Measurements from ENCODE around the gene DRC7. TPM values are rescaled to one million over a fixed set of nuclear protein-coding genes. Genes with fewer than 3 reads are reported as not detected.

DRC7 gene
- not detected for polyA plus RNA-seq (2012; ENCODE audit: insufficient read length, low read depth)

GRCh38 chr16:57694725-57695679 is at the start of gene DRC7:
DRC7 (plus strand) TSS chr16:57694806; CDS start chr16:57697950, 3,144 bp downstream.
- TF ChIP-seq POLR2AphosphoS5 (IDR thresholded peaks at IDR 0.05; ENCODE audit: low read depth, low read length) (no peak), TAF1 (IDR thresholded peaks at IDR 0.05; ENCODE audit: borderline replicate concordance, insufficient read depth, low read length) (no peak), SIN3A (IDR thresholded peaks at IDR 0.05; ENCODE audit: borderline replicate concordance, insufficient read depth, low read length) (no peak), FOXP2 (optimal IDR thresholded peaks at IDR 0.05; ENCODE audit: borderline replicate concordance, extremely low read depth, extremely low read length, insufficient read depth) (no peak)
- TF ChIP-seq, protein P1, sequence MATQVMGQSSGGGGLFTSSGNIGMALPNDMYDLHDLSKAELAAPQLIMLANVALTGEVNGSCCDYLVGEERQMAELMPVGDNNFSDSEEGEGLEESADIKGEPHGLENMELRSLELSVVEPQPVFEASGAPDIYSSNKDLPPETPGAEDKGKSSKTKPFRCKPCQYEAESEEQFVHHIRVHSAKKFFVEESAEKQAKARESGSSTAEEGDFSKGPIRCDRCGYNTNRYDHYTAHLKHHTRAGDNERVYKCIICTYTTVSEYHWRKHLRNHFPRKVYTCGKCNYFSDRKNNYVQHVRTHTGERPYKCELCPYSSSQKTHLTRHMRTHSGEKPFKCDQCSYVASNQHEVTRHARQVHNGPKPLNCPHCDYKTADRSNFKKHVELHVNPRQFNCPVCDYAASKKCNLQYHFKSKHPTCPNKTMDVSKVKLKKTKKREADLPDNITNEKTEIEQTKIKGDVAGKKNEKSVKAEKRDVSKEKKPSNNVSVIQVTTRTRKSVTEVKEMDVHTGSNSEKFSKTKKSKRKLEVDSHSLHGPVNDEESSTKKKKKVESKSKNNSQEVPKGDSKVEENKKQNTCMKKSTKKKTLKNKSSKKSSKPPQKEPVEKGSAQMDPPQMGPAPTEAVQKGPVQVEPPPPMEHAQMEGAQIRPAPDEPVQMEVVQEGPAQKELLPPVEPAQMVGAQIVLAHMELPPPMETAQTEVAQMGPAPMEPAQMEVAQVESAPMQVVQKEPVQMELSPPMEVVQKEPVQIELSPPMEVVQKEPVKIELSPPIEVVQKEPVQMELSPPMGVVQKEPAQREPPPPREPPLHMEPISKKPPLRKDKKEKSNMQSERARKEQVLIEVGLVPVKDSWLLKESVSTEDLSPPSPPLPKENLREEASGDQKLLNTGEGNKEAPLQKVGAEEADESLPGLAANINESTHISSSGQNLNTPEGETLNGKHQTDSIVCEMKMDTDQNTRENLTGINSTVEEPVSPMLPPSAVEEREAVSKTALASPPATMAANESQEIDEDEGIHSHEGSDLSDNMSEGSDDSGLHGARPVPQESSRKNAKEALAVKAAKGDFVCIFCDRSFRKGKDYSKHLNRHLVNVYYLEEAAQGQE (IDR thresholded peaks at IDR 0.05; ENCODE audit: insufficient read depth in 1 of 2, low read depth in 2 of 2, low read length in 2 of 2) = no peak

DNA sequence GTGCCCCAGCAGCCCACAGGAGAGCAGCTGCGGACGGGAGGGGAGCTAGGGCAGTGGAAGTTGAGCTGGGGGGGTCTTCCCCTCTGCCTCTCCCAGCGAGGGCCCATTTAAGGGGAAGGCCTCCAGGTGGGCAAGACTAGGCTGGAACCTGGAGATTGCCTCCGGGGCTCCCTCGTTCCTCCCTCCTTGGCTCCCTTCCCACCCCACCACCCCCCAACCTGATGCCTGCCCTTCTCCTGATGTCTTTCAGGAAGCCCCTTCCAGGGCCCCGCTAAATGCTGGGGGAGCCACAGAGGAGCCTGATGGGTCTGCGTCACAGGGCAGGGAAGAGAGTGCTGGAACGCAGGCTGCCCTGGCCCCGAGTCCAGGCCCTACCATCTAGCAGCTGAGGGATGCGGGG is 49.4 kb upstream of the DRC7 start:
- TF ChIP-seq, protein P1 (IDR thresholded peaks at IDR 0.05; ENCODE audit: insufficient read depth in 1 of 2, low read depth in 2 of 2, low read length in 2 of 2) = no peak
- TF ChIP-seq SIN3A (IDR thresholded peaks at IDR 0.05; ENCODE audit: borderline replicate concordance, insufficient read depth, low read length) (no peak), TAF1 (IDR thresholded peaks at IDR 0.05; ENCODE audit: borderline replicate concordance, insufficient read depth, low read length) (no peak), POLR2AphosphoS5 (IDR thresholded peaks at IDR 0.05; ENCODE audit: low read depth, low read length) (no peak), FOXP2 (optimal IDR thresholded peaks at IDR 0.05; ENCODE audit: borderline replicate concordance, extremely low read depth, extremely low read length, insufficient read depth) (no peak)

- TF ChIP-seq TAF1 (IDR thresholded peaks at IDR 0.05; ENCODE audit: borderline replicate concordance, insufficient read depth, low read length) = no peak
- TF ChIP-seq SIN3A (IDR thresholded peaks at IDR 0.05; ENCODE audit: borderline replicate concordance, insufficient read depth, low read length) = no peak
- TF ChIP-seq, protein P1 (IDR thresholded peaks at IDR 0.05; ENCODE audit: insufficient read depth in 1 of 2, low read depth in 2 of 2, low read length in 2 of 2) = no peak
- TF ChIP-seq FOXP2 (optimal IDR thresholded peaks at IDR 0.05; ENCODE audit: borderline replicate concordance, extremely low read depth, extremely low read length, insufficient read depth) = no peak
- no peak for TF ChIP-seq POLR2AphosphoS5 (IDR thresholded peaks at IDR 0.05; ENCODE audit: low read depth, low read length)
Observed at GRCh38 chr16:57645691-57646387, 48.8 kb upstream of the DRC7 start.

DNA sequence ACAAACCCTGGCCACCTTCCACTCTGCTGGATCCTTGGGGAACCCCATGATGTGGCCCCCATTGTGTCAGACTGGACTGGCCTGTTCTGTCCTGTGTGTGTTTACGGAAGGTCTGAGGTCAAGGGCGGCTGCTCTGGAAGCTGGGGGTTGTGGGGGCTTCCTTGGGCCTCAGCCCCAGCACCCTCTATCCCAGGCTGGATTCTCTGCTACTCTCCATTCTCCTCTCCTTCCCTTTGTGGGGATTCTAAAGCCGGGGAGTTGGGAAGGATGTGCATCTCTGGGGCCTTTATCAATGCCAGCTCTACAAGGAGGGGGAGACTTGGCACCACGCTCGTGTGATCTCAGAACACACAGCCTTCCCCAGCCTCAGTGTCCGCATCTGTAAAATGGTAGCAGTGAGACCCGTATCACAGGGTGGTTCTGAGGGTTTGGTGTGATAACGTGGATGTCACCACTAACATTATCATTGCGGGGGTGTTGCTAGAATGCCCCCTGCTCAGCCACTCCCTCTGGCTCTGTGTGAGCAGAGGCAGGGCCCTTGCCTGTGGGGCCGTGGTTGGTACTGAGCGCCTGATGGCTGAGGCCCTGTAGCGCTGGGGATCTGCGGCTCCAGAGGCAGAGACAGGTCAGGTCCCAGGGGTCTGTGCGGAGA is 48.1 kb upstream of the DRC7 start:
- TF ChIP-seq SIN3A (IDR thresholded peaks at IDR 0.05; ENCODE audit: borderline replicate concordance, insufficient read depth, low read length) (no peak), POLR2AphosphoS5 (IDR thresholded peaks at IDR 0.05; ENCODE audit: low read depth, low read length) (no peak), TAF1 (IDR thresholded peaks at IDR 0.05; ENCODE audit: borderline replicate concordance, insufficient read depth, low read length) (no peak), FOXP2 (optimal IDR thresholded peaks at IDR 0.05; ENCODE audit: borderline replicate concordance, extremely low read depth, extremely low read length, insufficient read depth) (no peak)
- TF ChIP-seq, protein P1 (IDR thresholded peaks at IDR 0.05; ENCODE audit: insufficient read depth in 1 of 2, low read depth in 2 of 2, low read length in 2 of 2) = no peak
